NOMO-1 (cell line): Measurements from ENCODE around the gene STIM1.

ENCODE experiments used
- DNase-seq, 2 experiments: peaks; one replicate each; lab custom pipeline; 2025; ENCODE audit not compliant: unreplicated experiment in 2 of 2; lab: John Stamatoyannopoulos, UW

STIM1 gene

DNA sequence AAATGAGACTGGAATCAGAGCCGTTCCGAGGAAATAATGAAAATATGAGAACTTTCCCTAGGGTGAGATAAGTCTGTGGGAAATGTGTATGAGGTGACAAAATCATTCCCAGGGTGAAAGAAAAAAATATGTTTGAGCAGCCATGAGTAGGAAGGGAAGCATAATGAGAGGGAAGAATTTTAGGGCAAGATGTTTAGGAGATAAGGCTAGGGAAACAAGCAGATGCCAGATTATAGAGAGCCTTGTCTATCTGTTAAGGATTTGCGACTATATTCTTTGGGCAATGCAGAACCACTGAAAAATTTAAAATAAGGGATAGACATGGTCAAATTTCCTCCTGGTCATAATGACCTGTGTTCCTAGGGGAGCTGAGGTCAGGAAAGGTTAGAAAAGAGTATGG lies 54.4 kb downstream of the STIM1 start:
- DNase-seq = no peak

DNA sequence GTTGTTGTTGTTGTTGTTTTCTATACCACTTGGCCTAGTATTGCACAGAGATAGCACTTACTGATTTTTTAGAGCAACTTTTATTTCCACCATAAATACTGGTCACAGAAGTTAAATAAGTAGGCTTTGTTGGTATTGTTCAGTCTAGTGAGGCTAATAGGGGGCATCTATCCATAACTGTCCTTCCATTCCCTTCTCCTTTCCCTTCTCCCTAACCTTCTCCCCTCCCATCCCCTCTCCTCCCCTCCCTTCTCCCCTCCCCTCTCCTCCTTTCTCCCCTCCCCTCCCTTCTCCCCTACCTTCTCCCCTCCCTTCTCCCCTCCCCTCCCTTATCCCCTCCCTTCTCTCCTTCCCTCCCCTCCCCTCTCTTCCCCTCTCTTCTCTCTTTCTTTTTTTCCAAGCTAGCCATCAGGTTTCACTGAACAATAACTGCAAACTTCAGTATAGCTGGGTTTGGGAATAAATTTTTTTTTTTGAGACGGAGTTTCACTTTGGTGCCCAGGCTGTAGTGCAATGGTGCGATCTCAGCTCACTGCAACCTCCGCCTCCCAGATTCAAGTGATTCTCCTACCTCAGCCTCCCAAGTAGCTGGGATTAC lies 56.5 kb downstream of the STIM1 start:
- no peak for DNase-seq

GRCh38 chr11:3913921-3914320 lies 58.5 kb downstream of the STIM1 start:
- peak in 1 of 2 experiments; percentile 54 for DNase-seq

DNA sequence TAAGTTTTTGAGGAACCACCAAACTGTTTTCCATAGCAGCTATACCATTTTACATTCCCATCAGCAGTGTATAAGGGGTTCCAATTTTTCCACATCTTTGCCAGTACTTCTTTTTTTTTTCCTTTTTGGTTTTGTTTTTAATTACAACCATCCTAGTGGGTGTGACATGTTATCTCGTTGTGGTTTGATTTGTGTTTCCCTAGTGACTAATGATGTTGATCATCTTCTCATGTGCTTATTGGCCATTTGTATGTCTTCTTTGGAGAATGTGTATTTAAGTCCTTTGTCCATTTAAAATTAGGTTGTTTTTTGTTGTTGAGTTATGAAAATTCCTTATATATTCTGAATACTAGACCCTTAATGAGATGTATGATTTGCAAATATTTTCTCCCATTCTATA lies 59.3 kb downstream of the STIM1 start:
- DNase-seq = peak in 1 of 2 experiments; percentile 45

DNA sequence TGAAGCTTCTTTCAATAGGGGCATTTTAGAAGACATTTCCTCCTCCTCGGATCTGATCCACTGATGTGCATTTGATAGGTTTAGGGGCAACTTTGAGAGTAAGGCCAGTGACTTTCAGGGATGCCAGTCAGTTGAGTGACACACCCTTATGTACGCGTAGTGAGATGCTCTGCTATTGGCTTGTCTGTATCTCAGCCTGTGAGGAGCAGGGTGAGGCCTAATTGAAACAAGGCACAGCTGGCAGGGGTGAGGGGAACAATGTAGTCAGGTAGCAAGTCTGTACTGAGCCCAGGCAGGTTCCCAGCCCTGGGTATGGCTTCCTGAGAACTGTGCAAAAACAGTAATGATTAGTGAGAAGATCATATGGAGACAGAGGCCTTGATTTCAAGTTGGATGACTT lies 61.5 kb downstream of the STIM1 start:
- DNase-seq = no peak

DNA sequence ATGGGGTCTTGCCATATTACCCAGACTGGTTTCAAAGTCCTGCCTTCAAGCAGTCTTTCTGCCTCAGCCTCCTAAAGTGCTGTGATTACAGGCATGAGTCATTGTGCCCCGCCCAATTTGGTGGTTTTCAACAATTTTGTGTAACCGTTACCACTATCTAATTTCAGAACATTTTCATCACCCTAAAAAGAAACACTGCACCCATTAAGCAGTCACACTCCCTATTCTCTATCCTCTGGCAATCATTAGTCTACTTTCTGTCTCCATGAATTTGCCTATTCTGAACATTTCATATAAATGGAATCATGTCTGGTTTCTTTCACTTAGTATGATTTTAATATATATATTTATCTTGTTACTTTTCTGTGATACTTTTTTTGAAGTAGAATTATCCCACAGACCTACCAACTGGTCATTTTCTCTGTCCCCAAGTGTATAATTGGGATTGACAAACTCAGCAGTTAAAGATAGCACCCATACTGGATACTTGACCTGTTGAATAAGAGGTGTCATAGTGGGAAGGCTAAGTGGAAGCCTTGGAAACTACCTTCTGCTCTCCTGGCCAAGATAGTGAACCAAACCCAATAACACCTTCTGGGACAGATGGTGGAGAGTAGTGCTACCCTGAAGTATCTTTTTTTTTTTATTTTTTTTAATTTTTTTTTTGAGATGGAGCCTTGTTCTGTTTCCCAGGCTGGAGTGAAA lies 64.8 kb downstream of the STIM1 start:
- peak; percentile 78 to 87 for DNase-seq

DNA sequence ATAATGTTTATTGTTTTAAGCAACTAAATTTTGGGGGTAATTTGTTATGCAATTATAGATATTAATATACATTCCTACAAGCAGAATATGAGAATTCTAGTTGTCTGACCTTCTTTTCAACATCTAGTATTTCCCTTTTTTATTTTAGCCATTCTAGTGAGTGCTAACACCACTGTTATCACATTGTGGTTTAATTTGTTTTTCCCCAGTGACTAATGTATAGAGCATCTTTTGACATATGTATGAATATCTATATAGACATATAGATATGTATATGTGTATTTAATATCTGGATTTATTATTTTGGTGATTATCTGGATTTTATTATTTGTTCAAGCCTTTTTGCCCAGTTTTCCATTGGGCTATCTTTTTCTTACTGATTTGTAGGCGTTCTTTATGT lies 66.6 kb downstream of the STIM1 start:
- no peak for DNase-seq

GRCh38 chr11:3925513-3925912 lies 70.0 kb downstream of the STIM1 start:
- DNase-seq = no peak

GRCh38 chr11:3926458-3927095 lies 71.1 kb downstream of the STIM1 start:
- no peak for DNase-seq

GRCh38 chr11:3927129-3927796 lies 71.8 kb downstream of the STIM1 start:
- DNase-seq = no peak

- no peak for DNase-seq
These were observed 73.8 kb downstream of the STIM1 start for GRCh38 chr11:3929232-3929631.

GRCh38 chr11:3929649-3930048 lies 74.2 kb downstream of the STIM1 start:
- DNase-seq = no peak

GRCh38 chr11:3932698-3933097 lies 77.2 kb downstream of the STIM1 start:
- DNase-seq = no peak

DNA sequence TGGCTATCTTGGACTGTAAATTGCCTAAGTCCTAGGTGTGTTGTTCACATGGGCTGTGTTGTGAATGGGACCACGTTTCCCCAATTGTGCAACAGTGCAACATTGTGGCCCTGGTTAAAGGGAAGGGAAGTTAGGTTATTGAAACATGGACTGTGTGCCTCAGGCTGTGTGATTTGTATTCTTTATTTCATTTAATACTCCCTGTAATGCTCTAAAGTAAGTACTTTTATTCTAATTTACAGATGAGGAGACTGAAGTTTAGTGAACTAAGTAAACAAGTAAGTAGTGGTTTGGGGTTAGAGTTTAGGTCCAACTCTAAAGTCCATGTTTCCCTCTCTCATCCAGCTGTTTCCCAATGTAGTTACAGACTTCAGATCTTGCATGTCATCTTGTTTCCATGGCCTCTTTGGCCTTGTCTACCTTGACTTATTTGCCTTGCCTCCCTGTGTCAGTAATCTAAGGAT lies 77.7 kb downstream of the STIM1 start:
- peak in 1 of 2 experiments; percentile 30 for DNase-seq

DNA sequence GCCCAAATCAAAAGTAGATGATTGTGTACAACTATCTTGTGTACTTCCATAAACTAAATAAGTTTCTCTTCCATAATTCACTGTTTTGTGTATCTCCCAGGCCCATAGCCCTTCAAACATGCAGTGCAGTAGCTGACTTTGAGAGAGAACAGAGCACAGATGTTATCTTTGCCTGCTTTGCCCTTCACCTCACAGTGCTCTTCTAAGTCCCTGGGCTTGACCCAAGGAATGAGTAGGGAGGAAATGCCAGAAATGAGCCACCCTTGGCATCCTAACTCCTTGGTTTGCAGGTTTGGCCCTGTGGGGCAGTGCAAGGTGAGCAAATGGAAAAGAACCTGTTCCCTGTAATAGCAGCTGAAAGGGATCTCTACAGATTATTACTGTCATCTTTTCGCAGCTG lies 79.2 kb downstream of the STIM1 start:
- DNase-seq = no peak

- DNase-seq = no peak
These were observed 81.1 kb downstream of the STIM1 start for GRCh38 chr11:3936517-3936916.

GRCh38 chr11:3939211-3939610 lies 83.7 kb downstream of the STIM1 start:
- no peak for DNase-seq

DNA sequence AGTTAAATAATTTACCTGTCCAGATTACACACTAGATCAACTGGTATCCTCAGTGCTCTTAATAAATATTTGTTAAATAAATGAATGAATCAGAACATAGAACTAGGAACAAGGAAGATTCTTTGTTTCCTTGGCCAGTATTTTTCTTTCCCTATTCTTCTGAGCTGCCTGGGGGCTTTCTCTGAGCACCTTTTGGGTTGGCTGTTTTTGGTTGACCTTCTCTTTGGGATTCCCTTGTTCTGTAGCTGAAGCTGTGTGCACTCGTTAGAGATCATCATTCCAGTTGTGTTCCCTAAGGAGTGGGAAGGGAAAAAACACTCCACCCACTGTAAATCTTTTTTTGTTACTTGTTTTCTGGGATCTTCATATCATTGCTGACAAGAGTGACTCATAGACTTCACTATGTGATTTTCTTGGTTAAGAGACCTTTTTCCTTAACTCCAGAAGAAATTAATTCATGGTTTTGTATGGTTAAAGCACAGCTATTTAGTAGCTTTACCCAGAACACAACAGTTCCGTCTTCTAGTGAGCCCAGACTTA lies 84.3 kb downstream of the STIM1 start:
- DNase-seq = no peak

DNA sequence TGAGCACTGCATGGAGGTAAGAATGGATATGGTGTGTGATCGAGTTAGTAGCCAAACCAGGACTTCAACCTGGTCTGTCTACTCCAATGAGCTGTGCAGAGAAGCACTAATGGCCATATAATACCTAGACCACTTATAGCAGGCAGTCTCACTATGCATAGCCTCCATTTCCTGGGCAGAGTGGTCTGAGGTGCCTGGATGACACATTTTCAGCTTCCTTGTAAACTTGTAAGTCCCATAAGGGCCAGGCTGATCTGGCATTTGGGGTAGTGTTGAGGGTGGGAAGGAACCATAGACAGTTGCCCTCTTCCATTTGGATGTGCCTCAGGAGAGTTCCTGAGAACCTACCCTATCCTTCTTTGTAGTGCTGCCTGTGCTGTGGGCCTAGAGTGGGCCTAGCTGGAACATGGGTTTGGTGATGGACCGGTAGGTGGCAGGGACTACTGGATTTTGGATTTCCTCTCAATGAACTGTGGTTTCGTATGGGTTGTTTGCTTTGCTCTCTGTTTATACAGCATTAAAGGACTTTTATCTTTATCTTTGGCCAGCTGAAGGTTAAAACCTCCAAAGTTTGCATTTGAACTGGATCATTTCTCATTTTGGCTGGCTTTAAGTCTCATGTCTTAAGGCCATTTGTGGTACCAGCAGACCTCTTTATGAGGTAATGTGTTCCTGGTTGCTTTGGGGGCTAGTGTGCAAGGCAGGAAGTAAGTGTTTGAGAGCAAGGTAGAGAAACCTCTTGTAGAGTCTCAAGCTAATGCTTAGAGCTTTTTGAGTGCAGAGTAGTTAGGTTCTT lies 86.9 kb downstream of the STIM1 start:
- no peak for DNase-seq

DNA sequence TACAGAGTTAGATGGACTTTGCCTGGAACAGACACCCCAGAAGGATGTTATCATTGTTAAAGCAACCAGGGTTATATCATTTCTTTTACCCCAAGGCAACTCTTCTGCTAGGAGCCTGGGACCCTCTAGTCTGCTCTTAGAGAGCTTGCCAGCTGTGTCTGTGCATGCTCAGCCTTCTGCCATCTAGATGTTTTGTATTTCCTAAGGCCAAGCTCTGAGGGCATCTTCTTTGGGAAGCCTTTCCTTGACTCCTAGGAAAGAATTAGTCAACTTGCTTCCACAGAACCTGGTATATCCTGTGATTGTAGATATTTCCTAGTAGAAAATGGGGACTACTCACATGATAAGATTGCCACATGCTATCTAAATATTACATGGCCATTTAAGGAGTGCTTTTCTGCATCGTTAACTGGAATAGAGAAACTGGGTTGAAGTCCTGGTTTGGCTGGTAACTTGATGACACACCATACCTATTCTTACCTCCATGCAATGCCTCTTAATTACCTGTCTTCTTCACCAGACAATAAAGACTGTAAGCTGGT lies 87.6 kb downstream of the STIM1 start:
- DNase-seq = peak in 1 of 2 experiments; percentile 14
